ENCODE data around the gene SASH1. TPM values are rescaled to one million over a fixed set of nuclear protein-coding genes. Genes with fewer than 3 reads are reported as not detected.

SASH1 gene
- total RNA-seq, 1 donor from 2014 or later, result 15.5 TPM

DNA sequence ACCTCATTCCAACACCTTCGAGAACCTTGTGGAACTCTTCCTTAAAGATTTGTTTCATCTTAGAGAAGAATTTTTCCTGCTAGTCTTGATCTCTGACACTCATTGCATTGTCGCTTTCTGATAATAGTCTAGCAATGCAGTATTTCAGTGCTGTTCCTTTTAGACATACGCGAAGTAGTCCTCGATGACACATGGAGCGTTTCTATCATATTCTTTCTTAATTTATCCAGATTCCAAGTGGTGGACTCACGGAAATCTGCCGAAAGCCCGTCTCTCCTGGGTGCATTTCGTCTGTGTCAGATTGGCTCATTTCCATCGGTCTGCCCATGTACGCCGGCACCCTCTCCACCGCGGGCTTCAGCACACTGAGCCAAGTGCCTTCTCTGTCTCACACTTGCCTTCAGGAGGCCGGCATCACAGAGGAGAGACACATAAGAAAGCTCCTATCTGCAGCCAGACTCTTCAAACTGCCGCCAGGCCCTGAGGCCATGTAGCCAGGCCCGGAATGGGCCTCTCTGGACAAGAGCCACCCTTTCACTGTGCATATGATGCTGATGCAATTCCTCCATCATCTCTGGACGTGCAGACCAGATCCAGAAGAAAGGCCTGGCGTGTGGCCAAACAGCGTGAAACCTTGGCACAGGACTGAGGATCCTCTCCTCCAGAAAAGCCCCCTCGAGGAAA, 205.6 kb downstream of the SASH1 start:
- no peak overlapping the region for H3K27ac ChIP-seq (ENCODE audit: low read depth, low read length)
- H3K4me2 ChIP-seq (ENCODE audit: low read length), result no peak overlapping the region

GRCh38 chr6:148548749-148549140, 206.1 kb downstream of the SASH1 start:
- Histone ChIP-seq H3K36me3 (ENCODE audit: insufficient read depth, low read length) (peaks cover 15% of the 10 kb centered on the region), H3K9me3 (ENCODE audit: insufficient read depth, low read depth, low read length) (no peaks in the 10 kb centered on the region), H3K4me1 (ENCODE audit: insufficient read depth, low read length) (peaks cover 2% of the 10 kb centered on the region), H3K27me3 (ENCODE audit: insufficient read depth, low read length) (no peaks in the 10 kb centered on the region), H3K27ac (ENCODE audit: low read depth, low read length) (no peak overlapping the region), H4K20me1 (ENCODE audit: insufficient read depth, low read length) (no peaks in the 10 kb centered on the region), H3K4me3 (ENCODE audit: insufficient read depth, low read depth, low read length) (no peak overlapping the region), H3K4me2 (ENCODE audit: low read length) (no peak overlapping the region), H3K79me2 (ENCODE audit: insufficient read depth, low read length) (no peaks in the 10 kb centered on the region), H2AFZ (ENCODE audit: low read depth, low read length) (no peak overlapping the region), H3K9ac (ENCODE audit: low read length) (no peak overlapping the region)
- Mint-ChIP-seq H3K4me3 (ENCODE audit: unreplicated experiment) (no peak overlapping the region), H3K9me3 (ENCODE audit: unreplicated experiment) (no peaks in the 10 kb centered on the region), H3K27me3 (ENCODE audit: low read depth, unreplicated experiment) (no peaks in the 10 kb centered on the region), H3K4me1 (ENCODE audit: low read depth, unreplicated experiment) (peaks cover 8% of the 10 kb centered on the region), H3K36me3 (ENCODE audit: low read depth, unreplicated experiment) (peaks cover 13% of the 10 kb centered on the region), H3K27ac (ENCODE audit: unreplicated experiment) (no peak overlapping the region)
- TF ChIP-seq EZH2 (IDR thresholded peaks at IDR 0.05; ENCODE audit: insufficient read depth, low read length), result no peak
- no peak for TF ChIP-seq CTCF (IDR thresholded peaks at IDR 0.05; ENCODE audit: insufficient read depth, low read depth, low read length)
- no peak for FAIRE-seq
- no peak for DNase-seq (ENCODE audit: low read depth)

More for the DNA sequence above, 205.6 kb downstream of the SASH1 start:
- H3K9ac ChIP-seq (ENCODE audit: low read length), result no peak overlapping the region
- H3K4me3 Mint-ChIP-seq (ENCODE audit: unreplicated experiment), result no peak overlapping the region
- FAIRE-seq (peak; percentile 54), DNase-seq (ENCODE audit: low read depth) (no peak)
- H3K4me1 Mint-ChIP-seq (ENCODE audit: low read depth, unreplicated experiment), result peaks cover 8% of the 10 kb centered on the region
- no peaks in the 10 kb centered on the region for H3K79me2 ChIP-seq (ENCODE audit: insufficient read depth, low read length)
- TF ChIP-seq EZH2 (IDR thresholded peaks at IDR 0.05; ENCODE audit: insufficient read depth, low read length) (no peak), CTCF (IDR thresholded peaks at IDR 0.05; ENCODE audit: insufficient read depth, low read depth, low read length) (no peak)
- no peaks in the 10 kb centered on the region for H3K27me3 Mint-ChIP-seq (ENCODE audit: low read depth, unreplicated experiment)
- H3K27me3 ChIP-seq (ENCODE audit: insufficient read depth, low read length), result no peaks in the 10 kb centered on the region
- no peaks in the 10 kb centered on the region for H3K9me3 ChIP-seq (ENCODE audit: insufficient read depth, low read depth, low read length)
- no peaks in the 10 kb centered on the region for H3K9me3 Mint-ChIP-seq (ENCODE audit: unreplicated experiment)
- H3K27ac Mint-ChIP-seq (ENCODE audit: unreplicated experiment), result no peak overlapping the region
- no peak overlapping the region for H3K4me3 ChIP-seq (ENCODE audit: insufficient read depth, low read depth, low read length)
- no peak overlapping the region for H2AFZ ChIP-seq (ENCODE audit: low read depth, low read length)
- H3K36me3 ChIP-seq (ENCODE audit: insufficient read depth, low read length), result peaks cover 15% of the 10 kb centered on the region
- peaks cover 11% of the 10 kb centered on the region for H3K36me3 Mint-ChIP-seq (ENCODE audit: low read depth, unreplicated experiment)
- no peaks in the 10 kb centered on the region for H4K20me1 ChIP-seq (ENCODE audit: insufficient read depth, low read length)
- H3K4me1 ChIP-seq (ENCODE audit: insufficient read depth, low read length), result peaks cover 2% of the 10 kb centered on the region

- H4K20me1 ChIP-seq (ENCODE audit: insufficient read depth, low read length), result no peaks in the 10 kb centered on the region
- H3K4me3 Mint-ChIP-seq (ENCODE audit: unreplicated experiment), result no peak overlapping the region
- DNase-seq (ENCODE audit: low read depth) (peak; percentile 66), FAIRE-seq (no peak)
- TF ChIP-seq CTCF (IDR thresholded peaks at IDR 0.05; ENCODE audit: insufficient read depth, low read depth, low read length), result no peak
- no peak for TF ChIP-seq EZH2 (IDR thresholded peaks at IDR 0.05; ENCODE audit: insufficient read depth, low read length)
- no peaks in the 10 kb centered on the region for H3K27me3 ChIP-seq (ENCODE audit: insufficient read depth, low read length)
- no peak overlapping the region for H3K27ac Mint-ChIP-seq (ENCODE audit: unreplicated experiment)
- H3K79me2 ChIP-seq (ENCODE audit: insufficient read depth, low read length), result no peaks in the 10 kb centered on the region
- H3K27ac ChIP-seq (ENCODE audit: low read depth, low read length), result no peak overlapping the region
- peaks cover 2% of the 10 kb centered on the region for H3K4me1 ChIP-seq (ENCODE audit: insufficient read depth, low read length)
- H3K36me3 Mint-ChIP-seq (ENCODE audit: low read depth, unreplicated experiment), result peaks cover 10% of the 10 kb centered on the region
- H3K4me3 ChIP-seq (ENCODE audit: insufficient read depth, low read depth, low read length), result no peak overlapping the region
- no peaks in the 10 kb centered on the region for H3K27me3 Mint-ChIP-seq (ENCODE audit: low read depth, unreplicated experiment)
- H3K9me3 ChIP-seq (ENCODE audit: insufficient read depth, low read depth, low read length), result no peaks in the 10 kb centered on the region
- no peak overlapping the region for H3K9ac ChIP-seq (ENCODE audit: low read length)
- H3K36me3 ChIP-seq (ENCODE audit: insufficient read depth, low read length), result peaks cover 11% of the 10 kb centered on the region
- peaks cover 8% of the 10 kb centered on the region for H3K4me1 Mint-ChIP-seq (ENCODE audit: low read depth, unreplicated experiment)
- no peak overlapping the region for H2AFZ ChIP-seq (ENCODE audit: low read depth, low read length)
- H3K9me3 Mint-ChIP-seq (ENCODE audit: unreplicated experiment), result no peaks in the 10 kb centered on the region
- H3K4me2 ChIP-seq (ENCODE audit: low read length), result no peak overlapping the region
Measured at GRCh38 chr6:148550569-148550968, 207.9 kb downstream of the SASH1 start.

Data from astrocyte (in vitro differentiated cells and primary cell).